GM18867 (cell line): Measurements from ENCODE around the gene MACROD2.
A peak's percentile ranks its signal among the peaks of the same experiment; 100 is the strongest.

Source experiments
- ATAC-seq: cut with Tn5 transposase; IDR thresholded peaks from one replicate; pipeline ENCODE4 v1.9.1; 2021; ENCODE audit warnings: mild to moderate bottlenecking, moderate library complexity; ENCODE audit not compliant: unreplicated experiment

Gene MACROD2

DNA sequence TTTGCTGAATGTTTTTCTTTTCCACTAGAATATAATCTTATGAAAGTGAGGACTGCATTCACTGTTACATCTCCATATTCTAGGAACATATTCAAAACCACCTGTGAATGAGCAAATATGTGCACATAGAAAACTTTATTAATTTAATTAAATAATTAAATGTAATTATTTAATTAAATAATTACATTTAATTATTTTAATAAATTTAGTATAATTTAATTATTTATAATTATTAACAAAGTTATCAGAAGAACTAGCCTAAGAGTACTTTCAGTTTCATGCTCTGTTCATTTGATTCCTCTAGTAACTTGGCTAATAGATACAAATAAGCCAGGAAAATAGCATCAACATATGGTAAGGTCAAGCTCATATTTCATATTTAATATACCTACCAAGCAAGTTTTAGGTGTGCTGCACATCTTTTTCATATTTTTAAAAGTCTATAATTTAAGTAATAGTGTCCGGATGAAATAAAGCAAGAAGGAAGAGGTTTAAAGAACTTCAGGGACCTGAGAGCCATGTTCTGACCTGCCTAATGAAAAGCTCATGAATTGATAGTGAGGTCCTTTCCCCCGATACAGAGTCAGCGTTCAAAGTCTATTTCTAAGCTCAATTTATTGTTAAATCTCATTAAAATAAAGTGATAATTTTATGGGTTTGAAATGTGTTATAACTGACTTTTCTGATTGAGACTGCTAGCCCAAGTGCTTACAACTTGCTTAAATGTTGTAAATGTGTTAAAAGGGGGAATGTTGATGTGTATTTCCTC, 703.5 kb downstream of the MACROD2 start:
- no peak for ATAC-seq

DNA sequence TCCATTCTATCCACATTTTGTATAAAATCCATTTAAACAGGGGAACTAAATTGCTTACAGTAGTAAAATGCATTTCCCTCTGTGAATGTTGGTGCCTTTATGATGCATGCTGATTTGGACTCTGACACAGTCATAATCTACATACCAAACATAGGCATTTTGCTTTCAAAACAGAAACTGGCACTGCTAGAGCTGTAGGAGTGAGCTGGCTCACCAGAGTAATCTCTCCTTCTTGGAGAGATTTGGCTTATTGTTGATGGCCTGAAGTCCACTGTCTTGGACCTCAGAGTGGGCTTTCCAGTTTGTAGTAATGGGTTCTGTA, 705.3 kb downstream of the MACROD2 start:
- ATAC-seq, result peak; percentile 68

DNA sequence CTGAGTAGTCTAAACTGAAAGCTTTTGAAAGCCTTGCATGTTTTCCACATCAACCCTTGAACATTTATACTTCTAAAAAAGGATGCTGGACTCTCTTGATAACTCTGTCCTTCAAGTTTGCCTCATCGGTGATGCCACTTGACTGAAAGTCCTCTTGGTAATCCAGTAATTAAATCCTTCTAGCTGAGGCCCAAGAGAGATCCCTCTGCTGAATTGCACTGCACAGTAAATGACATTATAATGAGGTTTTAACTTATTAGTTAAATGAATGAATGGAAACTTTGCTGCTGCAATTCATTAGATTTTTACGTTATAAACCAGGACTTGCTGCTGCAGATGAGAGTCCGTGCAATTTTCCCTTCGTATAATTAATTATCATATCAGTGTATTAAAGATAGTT, 706.0 kb downstream of the MACROD2 start:
- no peak for ATAC-seq

DNA sequence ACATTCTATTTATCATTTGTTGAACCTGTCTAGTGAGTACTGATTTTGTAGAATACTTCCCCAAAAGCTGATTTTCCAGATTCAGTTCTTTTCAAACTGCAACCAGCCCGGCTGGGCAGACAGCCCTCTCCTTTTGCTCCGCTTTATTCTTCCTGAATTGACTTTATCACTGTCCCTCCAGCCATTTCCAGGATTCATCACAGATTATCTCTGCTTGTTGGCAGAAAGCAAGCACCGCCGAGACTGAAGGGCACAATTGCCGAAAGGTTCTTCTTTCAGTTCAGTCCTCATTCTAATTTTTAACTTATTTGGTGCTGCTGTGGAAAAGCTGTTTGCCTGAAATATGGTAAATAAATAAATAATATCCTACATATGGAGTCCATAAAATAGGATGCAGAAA, 711.2 kb downstream of the MACROD2 start:
- ATAC-seq, result no peak

GRCh38 chr20:14707026-14707680, 711.8 kb downstream of the MACROD2 start:
- no peak for ATAC-seq

GRCh38 chr20:14707865-14708596, 712.7 kb downstream of the MACROD2 start:
- ATAC-seq, result peak; percentile 44

DNA sequence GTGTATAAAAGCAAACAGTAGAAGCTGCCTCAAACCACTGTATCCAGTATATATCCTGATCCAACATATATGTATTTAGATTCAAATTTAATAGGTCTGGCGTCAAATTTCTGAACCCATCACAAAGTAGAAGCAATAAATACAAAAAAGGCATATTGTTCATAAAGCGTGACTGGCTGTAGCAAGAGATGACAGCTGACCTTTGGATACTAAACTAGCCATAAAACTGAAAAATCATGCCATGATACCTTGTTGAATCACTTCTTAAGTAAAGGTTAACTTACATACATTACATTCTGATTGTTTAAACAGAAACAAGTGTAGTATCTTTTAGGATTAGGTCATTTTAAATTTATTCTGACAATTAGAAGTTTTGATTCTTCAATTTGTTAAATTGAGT, 714.1 kb downstream of the MACROD2 start:
- no peak for ATAC-seq

GRCh38 chr20:14710951-14711350, 715.6 kb downstream of the MACROD2 start:
- ATAC-seq, result no peak

- ATAC-seq, result no peak
Measured at GRCh38 chr20:14711652-14712051, 716.3 kb downstream of the MACROD2 start.

GRCh38 chr20:14712302-14712739, 717.0 kb downstream of the MACROD2 start:
- no peak for ATAC-seq

- ATAC-seq, result no peak
Measured at GRCh38 chr20:14715400-14715799, 720.1 kb downstream of the MACROD2 start.

DNA sequence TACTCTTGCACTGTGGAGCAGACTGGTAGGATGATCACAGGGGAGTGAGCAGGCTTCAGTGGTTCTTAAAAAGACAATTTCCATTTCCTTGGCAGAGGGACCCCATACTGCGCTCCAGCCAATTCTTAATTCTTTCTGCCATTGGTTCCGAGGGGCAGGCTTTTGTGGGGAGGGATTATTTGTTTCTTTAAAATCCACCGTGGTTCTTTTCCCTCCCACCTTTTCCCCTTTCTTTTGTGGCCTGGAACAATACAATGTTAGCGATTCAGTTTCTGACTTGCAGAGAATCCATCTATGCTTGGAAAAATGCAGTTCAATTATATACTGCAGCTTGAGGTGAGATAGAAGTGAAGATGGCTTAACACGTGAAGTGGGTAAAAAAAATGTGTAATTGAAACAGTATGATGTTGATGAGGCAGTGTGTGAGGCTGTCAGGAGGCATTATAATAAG, 721.1 kb downstream of the MACROD2 start:
- ATAC-seq, result no peak

- ATAC-seq, result peak; percentile 89
Measured at GRCh38 chr20:14717134-14717999, 722.1 kb downstream of the MACROD2 start.

DNA sequence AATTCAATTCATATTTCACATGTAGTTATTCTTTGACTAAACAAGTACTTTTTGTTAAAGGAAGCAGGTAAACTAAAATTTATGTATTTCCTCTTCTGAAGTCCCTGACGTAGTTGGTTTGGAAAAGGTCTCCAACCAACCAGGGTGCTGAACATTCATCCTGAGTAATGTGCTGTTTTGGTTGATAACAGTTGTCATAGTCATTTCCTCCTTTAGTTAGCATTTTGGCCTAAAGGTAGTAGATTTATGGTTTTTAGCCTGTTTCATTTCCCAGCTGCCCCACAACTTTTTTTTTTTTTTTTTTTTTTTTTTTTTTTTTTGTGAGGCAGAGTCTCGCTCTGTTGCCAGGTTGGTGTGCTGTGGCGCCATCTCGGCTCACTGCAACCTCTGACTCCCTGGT, 724.9 kb downstream of the MACROD2 start:
- no peak for ATAC-seq

- no peak for ATAC-seq
Measured at GRCh38 chr20:14721926-14722452, 726.7 kb downstream of the MACROD2 start.

DNA sequence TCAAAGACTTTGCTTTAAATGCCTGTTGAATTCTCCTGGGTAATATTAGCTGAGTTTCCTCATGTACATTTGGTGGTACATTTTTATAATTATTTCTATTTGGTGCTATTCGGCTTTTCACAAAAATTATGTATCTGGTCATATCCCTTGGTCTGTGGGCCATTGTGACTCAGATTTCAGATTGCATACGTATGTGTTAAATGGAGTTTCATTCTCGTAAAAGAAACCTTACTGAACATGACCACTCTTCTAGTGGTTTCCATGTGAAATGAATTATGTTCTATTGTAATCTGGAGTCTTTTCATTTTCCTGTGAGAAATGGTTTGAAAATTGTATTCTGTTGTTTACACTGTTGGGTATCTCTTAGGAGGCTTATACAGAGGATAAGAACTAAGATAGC, 728.3 kb downstream of the MACROD2 start:
- peak; percentile 60 for ATAC-seq

GRCh38 chr20:14724036-14724435, 728.7 kb downstream of the MACROD2 start:
- no peak for ATAC-seq

- ATAC-seq, result no peak
Measured at GRCh38 chr20:14724468-14724867, 729.2 kb downstream of the MACROD2 start.

GRCh38 chr20:14726591-14726990, 731.3 kb downstream of the MACROD2 start:
- ATAC-seq, result no peak

GRCh38 chr20:14727485-14728150, 732.3 kb downstream of the MACROD2 start:
- no peak for ATAC-seq
